HepG2 (cell line): ENCODE results near the gene TTLL6. TPM values are rescaled to one million over a fixed set of nuclear protein-coding genes. Genes with fewer than 3 reads are reported as not detected.
"Not testable (repeated sequence)": the region's sequence is repeated elsewhere in the genome, so short reads cannot be mapped to it uniquely, and the experiment has no call there.

Source experiments
- ARID2 ChIP-seq: sonication (generic); formaldehyde crosslinking; IDR thresholded peaks from 2 replicates; pipeline ENCODE4 v1.8.1; 2022; ENCODE audit warnings: mild to moderate bottlenecking, missing genetic modification reagents, borderline replicate concordance
- FOXC1 ChIP-seq: sonication (generic); formaldehyde crosslinking; IDR thresholded peaks from 2 replicates; pipeline ENCODE4 v1.8.0; 2022; ENCODE audit warnings: mild to moderate bottlenecking, missing genetic modification reagents, borderline replicate concordance
- LCORL ChIP-seq, 2 experiments: fragments of 450-650 bp in 1 of 2; sonication (generic) in 1 of 2; formaldehyde crosslinking in 1 of 2; IDR thresholded peaks; 2 replicates each; pipeline versions ENCODE4 v1.5.0 to v1.6.1; 2017 to 2020; ENCODE audit warnings: antibody characterized with exemption in 1 of 2, missing genetic modification reagents in 1 of 2
- TBX2 ChIP-seq: sonication (generic); formaldehyde crosslinking; IDR thresholded peaks from 2 replicates; pipeline ENCODE4 v1.5.0; 2020; ENCODE audit warnings: missing genetic modification reagents, mild to moderate bottlenecking, borderline replicate concordance
- ZMYM4 ChIP-seq: sonication (generic); formaldehyde crosslinking; IDR thresholded peaks from 2 replicates; pipeline ENCODE4 v1.8.1; 2023; ENCODE audit warnings: mild to moderate bottlenecking, missing genetic modification reagents
- ZNF557 ChIP-seq: sonication (generic); formaldehyde crosslinking; IDR thresholded peaks from 2 replicates; pipeline ENCODE4 v1.4.0; 2020; ENCODE audit warnings: missing genetic modification reagents
- ZNF629 ChIP-seq: sonication (generic); formaldehyde crosslinking; conservative IDR thresholded peaks from 2 replicates; pipeline ENCODE4 v1.5.0; 2020; ENCODE audit warnings: missing genetic modification reagents
- ZNF772 ChIP-seq: sonication (generic); formaldehyde crosslinking; IDR thresholded peaks from 2 replicates; pipeline ENCODE4 v1.5.0; 2020; ENCODE audit warnings: mild to moderate bottlenecking, missing genetic modification reagents
- polyA plus RNA-seq, 8 experiments: library from polyadenylated mRNA; depleted of rRNA in 3 of 8; stranded (reverse) in 7 of 8; unstranded in 1 of 8; fragments of >200 nt; fragmentation: Illumina TruSeq in 4 of 8; extraction: Trizol in 4 of 8; gene quantifications; 2 replicates each; pipeline versions ENCODE4 v1.2.1 to v1.2.3, GENCODE V29; 2011 to 2016; ENCODE audit warnings: low read depth in 4 of 8, missing spikeins in 1 of 8, mixed read lengths in 1 of 8; ENCODE audit not compliant: insufficient read depth in 1 of 8
- total RNA-seq, 5 experiments: library from RNA; depleted of rRNA; stranded (reverse); fragments of >200 nt; fragmentation: Illumina TruSeq; extraction: Trizol; gene quantifications; 2 replicates each; pipeline ENCODE4 v1.2.3, GENCODE V29; 2016; ENCODE audit warnings: low read depth in 1 of 5
- TF ChIP-seq, protein P1 (sequence below): sonication (generic); formaldehyde crosslinking; IDR thresholded peaks from 2 replicates; pipeline ENCODE4 v1.5.1; 2020; ENCODE audit warnings: mild to moderate bottlenecking, missing genetic modification reagents, moderate library complexity
- TF ChIP-seq, protein P2 (sequence below): sonication (generic); formaldehyde crosslinking; IDR thresholded peaks from 2 replicates; pipeline ENCODE4 v1.4.0; 2020; ENCODE audit warnings: mild to moderate bottlenecking, missing genetic modification reagents
- TF ChIP-seq, protein P3 (sequence below): sonication (generic); formaldehyde crosslinking; IDR thresholded peaks from 2 replicates; pipeline ENCODE4 v1.4.0; 2020; ENCODE audit warnings: low read depth, mild to moderate bottlenecking, missing genetic modification reagents

The TTLL6 gene
- total and polyA plus RNA-seq, 2 of the 13 experiments (the other 11 are each of a cell fraction or from before 2014, with no cell fraction given) = 0.04 to 0.08 TPM

DNA sequence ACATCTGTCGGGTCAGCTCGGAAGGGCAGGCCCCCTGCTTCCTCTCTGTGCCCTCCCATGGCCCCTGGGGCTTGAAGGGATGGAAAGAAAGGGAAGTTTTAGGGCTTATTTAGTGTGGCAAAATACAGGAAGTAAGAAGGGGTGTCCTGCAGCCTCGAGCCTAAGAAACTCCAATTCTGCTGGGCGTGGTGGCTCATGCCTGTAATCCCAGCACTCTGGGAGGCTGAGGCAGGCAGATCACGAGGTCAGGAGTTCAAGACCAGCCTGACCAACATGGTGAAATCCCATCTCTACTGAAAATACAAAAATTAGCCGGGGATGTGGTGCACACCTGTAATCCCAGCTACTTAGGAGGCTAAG is 20.9 kb downstream of the TTLL6 start (continued):
- TF ChIP-seq, protein P1, sequence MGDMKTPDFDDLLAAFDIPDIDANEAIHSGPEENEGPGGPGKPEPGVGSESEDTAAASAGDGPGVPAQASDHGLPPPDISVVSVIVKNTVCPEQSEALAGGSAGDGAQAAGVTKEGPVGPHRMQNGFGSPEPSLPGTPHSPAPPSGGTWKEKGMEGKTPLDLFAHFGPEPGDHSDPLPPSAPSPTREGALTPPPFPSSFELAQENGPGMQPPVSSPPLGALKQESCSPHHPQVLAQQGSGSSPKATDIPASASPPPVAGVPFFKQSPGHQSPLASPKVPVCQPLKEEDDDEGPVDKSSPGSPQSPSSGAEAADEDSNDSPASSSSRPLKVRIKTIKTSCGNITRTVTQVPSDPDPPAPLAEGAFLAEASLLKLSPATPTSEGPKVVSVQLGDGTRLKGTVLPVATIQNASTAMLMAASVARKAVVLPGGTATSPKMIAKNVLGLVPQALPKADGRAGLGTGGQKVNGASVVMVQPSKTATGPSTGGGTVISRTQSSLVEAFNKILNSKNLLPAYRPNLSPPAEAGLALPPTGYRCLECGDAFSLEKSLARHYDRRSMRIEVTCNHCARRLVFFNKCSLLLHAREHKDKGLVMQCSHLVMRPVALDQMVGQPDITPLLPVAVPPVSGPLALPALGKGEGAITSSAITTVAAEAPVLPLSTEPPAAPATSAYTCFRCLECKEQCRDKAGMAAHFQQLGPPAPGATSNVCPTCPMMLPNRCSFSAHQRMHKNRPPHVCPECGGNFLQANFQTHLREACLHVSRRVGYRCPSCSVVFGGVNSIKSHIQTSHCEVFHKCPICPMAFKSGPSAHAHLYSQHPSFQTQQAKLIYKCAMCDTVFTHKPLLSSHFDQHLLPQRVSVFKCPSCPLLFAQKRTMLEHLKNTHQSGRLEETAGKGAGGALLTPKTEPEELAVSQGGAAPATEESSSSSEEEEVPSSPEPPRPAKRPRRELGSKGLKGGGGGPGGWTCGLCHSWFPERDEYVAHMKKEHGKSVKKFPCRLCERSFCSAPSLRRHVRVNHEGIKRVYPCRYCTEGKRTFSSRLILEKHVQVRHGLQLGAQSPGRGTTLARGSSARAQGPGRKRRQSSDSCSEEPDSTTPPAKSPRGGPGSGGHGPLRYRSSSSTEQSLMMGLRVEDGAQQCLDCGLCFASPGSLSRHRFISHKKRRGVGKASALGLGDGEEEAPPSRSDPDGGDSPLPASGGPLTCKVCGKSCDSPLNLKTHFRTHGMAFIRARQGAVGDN = peak; percentile 41; the same call in 1 of the 2 replicates
- TF ChIP-seq TBX2 (CRISPR knock-in tag) = 0 out of 2 replicates have a peak, but pooled peaks have one; percentile 7
- TF ChIP-seq, protein P2, sequence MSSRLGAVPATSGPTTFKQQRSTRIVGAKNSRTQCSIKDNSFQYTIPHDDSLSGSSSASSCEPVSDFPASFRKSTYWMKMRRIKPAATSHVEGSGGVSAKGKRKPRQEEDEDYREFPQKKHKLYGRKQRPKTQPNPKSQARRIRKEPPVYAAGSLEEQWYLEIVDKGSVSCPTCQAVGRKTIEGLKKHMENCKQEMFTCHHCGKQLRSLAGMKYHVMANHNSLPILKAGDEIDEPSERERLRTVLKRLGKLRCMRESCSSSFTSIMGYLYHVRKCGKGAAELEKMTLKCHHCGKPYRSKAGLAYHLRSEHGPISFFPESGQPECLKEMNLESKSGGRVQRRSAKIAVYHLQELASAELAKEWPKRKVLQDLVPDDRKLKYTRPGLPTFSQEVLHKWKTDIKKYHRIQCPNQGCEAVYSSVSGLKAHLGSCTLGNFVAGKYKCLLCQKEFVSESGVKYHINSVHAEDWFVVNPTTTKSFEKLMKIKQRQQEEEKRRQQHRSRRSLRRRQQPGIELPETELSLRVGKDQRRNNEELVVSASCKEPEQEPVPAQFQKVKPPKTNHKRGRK (CRISPR knock-in tag) = 0 out of 2 replicates have a peak, but pooled peaks have one; percentile 20
- TF ChIP-seq ARID2 (CRISPR knock-in tag) = peak; percentile 76; the same call in 1 of the 2 replicates
- peak; percentile 25 for TF ChIP-seq FOXC1 (CRISPR knock-in tag)
- TF ChIP-seq LCORL (IDR thresholded peaks at IDR 0.05) = not testable (repeated sequence)
- TF ChIP-seq LCORL (CRISPR knock-in tag; IDR thresholded peaks at IDR 0.05) = 0 out of 2 replicates have a peak, but pooled peaks have one; percentile 2
- TF ChIP-seq, protein P3, sequence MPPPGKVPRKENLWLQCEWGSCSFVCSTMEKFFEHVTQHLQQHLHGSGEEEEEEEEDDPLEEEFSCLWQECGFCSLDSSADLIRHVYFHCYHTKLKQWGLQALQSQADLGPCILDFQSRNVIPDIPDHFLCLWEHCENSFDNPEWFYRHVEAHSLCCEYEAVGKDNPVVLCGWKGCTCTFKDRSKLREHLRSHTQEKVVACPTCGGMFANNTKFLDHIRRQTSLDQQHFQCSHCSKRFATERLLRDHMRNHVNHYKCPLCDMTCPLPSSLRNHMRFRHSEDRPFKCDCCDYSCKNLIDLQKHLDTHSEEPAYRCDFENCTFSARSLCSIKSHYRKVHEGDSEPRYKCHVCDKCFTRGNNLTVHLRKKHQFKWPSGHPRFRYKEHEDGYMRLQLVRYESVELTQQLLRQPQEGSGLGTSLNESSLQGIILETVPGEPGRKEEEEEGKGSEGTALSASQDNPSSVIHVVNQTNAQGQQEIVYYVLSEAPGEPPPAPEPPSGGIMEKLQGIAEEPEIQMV (CRISPR knock-in tag) = peak; percentile 19; the same call in 1 of the 2 replicates
- peak; percentile 2; the same call in 1 of the 2 replicates for TF ChIP-seq ZNF629 (CRISPR knock-in tag)
- TF ChIP-seq ZNF772 (CRISPR knock-in tag) = peak; percentile 43; the same call in 1 of the 2 replicates
- TF ChIP-seq ZMYM4 = peak; percentile 16; the same call in 1 of the 2 replicates
- 0 out of 2 replicates have a peak, but pooled peaks have one; percentile 3 for TF ChIP-seq ZNF557
